Stimulated activated CD8-positive, alpha-beta memory T cell treated with anti-CD3 and anti-CD28 coated beads, Interleukin-2, amount 100 ng/mL, for 1 hour (primary cell): Measurements from ENCODE around the gene IL25.

ENCODE experiments used
- DNase-seq, 2 donors: peaks; one replicate each; pipeline ENCODE4 v3.0.0-alpha.2; 2020; ENCODE audit warnings: low read depth in 2 of 2

IL25 gene

DNA sequence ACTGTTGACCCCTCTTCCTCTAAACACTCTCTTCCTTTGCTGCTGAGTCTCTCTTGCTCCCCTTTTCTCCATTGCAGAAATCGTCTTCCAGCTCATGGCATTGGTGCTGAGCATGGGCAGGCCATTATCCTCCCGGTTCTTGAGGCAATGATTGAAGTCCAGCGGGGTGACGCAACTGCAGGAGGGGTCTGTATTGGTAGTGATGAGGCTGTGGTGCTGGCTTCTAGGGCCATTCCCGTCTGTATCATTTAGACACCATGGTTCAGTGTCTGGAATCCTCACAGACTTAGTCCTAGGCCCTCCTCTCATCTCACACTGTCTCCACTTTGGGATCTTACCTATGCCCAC, 19.2 kb upstream of the IL25 start:
- no peak for DNase-seq

DNA sequence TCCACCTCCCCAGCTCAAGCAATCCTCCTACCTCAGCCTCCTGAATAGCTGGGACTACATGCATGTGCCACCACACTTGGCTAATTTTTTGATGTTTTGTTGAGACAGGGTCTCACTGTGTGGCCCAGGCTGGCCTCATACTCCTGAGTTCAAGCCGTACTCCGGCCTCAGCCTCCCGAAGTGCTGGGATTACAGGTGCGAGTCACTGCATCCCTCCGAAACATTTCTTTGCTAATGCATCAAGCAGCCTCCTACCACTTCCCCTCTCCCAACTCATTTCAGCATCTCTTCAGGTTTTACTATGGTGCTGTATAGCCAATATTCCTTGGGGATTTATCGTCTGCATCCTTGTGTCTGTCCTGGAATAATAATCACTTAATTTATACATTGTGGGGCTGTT, 17.6 kb upstream of the IL25 start:
- DNase-seq = no peak

DNA sequence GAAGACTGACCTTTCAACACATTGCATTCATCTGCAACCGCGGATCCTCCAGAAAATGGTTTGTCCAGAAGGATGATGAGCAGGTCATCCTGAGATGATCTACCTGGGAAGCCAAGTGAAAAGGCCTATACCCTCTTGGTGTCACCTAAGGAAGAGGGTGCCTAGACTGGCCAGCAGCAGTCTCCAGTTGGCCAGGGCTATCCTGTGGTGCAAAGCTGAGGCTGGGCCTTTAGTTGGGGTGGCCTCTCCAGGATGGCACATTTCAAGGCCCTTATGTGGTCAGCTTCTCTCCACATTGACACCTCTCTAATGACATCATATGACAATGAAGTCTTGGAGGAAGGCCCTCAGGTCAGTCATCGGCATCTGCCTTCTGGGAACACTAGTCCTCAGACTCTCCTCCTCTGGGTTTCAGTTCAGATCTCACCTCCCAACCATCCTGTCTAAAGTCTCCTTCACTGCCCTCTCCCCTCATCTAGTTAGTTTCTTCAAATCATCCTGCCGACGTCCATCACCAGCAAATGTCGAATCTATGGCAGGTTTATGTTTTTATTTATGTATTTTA, 16.7 kb upstream of the IL25 start:
- no peak for DNase-seq

DNA sequence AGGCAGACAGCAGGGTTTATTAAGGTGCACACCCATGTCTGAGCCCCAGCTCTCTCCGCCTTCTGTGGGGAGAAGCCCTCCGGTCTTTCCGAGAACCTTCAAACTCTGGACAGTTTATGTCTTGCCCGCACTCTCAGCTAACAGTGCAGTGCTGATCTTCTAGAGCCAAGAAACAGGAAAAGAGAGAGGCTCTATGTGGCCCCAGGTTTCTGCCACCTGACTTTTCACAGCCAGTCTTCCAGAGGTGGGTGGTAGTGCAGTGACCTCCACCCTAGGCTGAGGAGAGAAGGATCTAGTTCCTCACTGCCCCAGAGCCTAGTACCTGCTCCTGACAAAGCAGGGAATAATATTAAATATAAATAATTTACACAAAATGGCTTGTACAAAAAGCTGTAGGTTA, 15.9 kb upstream of the IL25 start:
- no peak for DNase-seq

DNA sequence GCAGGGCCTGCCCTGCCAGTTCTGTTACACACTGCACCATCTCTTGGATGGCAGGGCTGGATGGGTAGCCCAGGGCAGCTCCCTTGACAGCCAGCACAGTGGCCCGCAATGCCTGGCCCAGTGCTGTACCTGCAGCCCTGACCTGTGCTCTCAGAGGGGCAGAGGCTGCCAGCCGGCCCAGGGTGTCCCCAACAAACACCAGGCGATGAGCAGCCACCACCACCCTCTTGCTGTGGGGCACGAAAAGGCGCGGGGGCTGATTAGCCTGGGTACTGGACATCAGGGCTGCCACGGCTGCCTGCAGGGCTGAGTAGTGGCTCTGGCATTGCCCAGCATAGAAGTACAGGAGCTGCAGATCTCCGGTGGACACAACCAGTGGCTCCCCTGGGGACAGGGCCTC, 15.3 kb upstream of the IL25 start:
- no peak for DNase-seq

DNA sequence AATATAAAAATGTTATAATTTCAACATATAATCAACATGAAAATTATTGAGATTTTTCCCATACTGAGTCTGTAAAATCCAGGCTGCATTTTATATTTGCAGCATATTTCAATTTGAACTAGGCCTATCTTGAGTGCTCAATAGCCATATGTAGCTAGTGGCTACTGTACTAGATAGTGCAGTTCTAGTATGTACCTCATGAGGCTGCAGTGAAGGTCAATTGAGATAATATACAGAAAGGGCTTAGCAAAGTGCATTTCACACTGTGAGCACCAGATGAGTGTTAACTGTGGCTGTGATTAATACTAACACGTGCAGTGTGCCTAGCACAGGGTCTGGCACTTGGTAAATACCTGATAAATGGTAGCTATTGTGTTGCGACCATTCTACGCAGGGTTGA, 14.6 kb upstream of the IL25 start:
- DNase-seq = no peak

DNA sequence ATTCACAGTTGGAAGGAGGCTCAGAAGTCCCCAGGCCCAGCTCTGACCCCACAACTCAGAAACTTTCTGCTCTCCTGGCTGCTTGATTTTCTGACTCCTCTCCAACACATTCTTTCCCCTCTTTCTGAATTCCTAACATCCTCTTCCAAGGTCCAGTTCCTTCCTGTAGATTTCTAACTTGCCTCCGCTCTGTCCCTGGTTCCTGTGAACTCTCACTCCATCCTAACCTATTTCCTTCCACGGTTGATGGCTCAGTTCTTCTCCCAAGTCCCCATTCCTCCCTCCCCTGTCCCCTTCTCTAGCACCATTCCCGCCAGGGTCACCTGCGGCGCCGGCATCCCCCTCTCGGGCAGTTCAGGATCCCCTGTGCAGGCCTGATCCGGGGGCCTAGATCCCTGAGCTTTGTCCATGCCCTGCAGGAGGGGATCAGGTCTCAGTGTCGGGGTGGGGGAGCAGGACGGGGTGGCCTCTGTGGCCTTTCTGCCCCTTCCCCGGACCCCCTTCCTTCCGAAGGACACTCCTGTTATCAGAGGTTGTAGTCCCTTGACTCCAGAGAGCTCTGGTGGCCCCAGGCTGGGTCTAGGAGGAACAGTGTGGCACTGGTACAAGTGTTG, 13.9 kb upstream of the IL25 start:
- no peak for DNase-seq

DNA sequence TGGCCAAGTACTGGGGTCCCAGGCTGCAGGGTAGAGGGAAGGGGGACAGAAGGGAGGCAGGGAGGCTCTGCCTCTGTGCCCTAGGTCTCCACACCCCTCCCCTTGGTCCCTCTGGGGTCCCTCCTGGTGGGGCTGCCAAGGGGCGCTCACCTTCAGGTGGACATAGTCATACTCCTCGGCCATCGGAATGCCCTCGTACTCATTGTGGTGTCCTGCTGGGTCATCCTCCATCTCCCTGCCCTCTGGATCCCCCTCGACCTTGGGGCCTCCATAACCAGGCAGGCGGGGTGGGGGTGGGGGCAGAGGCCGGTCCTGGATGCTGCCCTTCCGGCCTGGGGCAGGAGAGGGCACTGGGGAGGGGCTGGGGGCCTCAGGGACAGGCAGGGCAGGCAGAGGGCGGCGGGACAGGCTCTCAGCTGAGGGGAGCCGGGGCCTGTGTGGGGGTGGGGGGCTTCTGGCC, 13.4 kb upstream of the IL25 start:
- no peak for DNase-seq

DNA sequence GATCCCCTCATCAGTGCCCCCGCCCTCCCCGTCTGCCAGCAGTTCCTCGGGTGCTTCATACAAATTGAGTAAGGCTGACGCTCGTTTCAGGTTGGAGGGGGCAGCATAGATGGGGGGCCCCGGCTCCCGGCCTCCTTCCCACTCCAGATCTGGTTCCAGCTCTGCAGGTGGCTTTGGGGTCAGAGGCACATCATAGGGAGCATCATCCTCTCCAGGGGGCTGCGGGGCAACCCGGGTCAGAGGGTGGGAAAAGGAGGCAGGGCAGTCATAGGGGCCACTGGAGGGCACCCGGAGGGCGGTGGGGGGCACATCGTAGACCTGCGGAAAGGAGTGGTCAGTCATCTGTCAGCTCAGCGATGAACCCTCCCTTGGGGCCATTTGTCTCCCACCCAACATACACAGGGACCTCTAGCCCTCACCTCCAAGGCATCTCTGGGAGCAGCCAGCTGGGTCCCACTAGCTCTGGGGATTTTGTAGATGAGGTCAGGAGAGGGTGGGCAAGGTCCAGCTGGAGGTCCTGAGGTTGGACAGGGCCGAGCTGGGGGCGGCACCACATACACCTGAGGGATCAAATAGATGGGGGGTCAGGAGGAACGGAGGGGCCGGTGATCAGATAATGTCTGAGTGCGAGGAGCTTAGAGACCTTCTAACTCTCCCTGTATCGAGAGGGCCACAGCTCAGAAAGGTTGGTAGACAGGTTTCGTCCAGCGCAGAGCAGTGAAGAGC, 12.7 kb upstream of the IL25 start:
- no peak for DNase-seq

DNA sequence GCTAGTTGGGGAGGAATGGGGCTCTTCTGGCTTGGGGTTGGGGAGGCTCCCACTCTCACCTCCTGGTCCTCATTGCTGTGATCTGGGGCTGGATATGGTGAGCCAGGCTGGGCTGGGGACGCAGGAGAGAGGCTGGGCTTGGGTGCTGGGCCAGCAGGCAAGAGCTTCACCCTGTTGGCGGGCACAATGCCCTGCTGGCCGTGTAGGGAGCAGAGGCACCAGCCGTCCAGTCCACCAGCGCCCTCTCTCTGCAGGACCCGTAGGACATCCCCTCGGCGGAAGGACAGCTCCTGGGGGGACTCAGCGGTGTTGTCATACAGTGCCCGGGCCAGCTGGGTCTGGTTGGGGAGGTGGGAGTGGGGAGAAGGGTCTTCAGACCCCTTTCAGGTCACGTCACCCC, 12.1 kb upstream of the IL25 start:
- no peak for DNase-seq

DNA sequence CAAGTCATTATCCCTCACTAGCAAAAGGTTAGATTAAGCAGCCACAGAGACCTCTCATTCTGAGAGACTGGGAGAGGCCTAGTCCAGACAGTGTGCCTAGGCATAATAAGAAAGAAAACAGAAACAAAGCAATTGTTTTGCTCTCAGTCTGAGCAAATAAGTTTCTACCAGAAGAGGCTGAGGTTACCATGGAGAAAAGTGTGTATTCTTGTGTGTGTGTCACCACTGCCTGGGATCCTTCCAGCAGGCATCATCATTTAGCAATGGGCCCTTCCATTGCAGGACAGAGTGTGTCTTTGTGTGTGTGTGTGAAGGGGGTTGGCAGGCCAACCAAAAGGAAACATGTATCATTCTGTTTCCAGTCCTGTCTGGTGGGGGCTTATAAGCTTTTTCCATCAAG, 11.3 kb upstream of the IL25 start:
- DNase-seq = no peak

DNA sequence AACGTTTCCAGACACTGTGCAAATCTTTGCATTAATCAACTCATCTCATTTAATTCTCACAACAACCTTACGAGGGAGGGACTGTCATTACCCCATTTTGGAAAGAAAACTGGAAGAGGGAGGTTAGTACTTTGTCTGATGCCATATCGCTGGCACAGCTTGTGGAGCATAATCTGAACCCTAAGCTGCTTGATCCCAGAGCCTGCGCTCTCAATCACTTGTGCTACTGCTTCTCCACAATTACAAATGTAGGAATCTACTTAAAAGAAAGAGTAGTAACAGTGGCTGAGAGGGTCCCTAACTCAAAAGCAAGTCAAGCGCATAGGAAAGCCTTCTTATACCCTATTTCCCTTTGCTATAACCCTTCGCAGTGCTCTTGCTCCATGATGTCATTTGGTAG, 10.8 kb upstream of the IL25 start:
- DNase-seq = no peak

DNA sequence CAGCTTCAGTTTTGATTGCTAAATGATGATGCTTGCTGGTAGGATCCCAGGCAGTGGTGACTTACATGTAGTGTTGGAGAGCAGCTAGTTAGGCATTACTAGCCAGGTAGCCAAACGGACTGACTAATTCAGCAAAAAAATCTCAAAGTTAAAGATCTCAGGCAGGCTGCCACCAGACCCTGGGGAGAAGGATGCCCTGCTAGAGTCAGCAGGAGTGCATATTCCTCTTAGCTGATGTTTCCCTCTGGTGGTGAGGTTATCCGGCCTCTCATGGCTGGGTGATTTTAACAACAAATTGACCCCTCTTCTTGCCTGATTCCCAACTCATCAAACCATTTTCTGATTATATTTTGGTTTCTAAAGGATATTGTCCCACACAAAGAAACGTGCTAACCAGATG, 10.4 kb upstream of the IL25 start:
- DNase-seq = no peak

DNA sequence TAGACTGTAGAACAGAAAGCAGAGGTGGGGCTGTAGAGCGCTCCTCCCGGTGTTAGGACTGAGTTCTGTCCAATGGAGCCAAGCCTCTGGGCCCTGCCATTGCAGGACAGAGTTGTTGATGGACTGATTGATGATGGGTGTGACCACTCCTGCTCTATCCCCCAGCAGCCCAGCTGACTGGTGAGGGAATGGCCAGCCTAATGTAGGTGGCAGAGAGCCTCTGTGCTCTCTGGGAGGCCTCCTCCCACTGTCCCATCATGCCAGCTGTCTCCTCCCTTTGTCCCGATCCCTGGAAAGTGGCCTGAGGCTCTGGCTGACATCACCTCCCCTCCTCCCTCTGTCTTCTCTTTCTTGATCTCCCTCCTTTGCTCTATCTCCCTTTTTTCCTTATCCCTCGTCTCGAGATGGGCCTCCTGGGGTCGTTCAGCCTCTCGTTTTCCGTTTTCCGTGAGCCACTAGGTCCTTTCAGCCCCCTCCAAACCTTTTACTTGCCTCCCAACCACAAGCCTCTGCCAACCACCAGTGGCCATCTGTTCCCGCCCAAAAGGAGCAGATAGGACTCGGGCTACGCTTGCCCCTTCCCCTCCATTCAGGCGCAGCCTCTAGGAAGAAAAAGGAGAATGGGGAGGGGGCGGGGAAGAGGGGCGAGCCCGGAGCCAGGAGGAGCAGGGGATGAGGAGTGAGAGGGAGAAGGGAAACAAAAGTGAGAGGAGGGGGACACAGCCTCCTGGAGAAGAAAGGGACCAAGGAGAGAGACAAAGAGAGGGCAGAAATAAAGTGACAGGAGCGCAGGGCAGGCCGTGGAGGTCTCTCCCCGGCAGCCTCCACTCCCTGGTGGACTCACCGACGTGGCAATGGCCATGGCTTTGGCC, 8.2 kb upstream of the IL25 start:
- DNase-seq = no peak

DNA sequence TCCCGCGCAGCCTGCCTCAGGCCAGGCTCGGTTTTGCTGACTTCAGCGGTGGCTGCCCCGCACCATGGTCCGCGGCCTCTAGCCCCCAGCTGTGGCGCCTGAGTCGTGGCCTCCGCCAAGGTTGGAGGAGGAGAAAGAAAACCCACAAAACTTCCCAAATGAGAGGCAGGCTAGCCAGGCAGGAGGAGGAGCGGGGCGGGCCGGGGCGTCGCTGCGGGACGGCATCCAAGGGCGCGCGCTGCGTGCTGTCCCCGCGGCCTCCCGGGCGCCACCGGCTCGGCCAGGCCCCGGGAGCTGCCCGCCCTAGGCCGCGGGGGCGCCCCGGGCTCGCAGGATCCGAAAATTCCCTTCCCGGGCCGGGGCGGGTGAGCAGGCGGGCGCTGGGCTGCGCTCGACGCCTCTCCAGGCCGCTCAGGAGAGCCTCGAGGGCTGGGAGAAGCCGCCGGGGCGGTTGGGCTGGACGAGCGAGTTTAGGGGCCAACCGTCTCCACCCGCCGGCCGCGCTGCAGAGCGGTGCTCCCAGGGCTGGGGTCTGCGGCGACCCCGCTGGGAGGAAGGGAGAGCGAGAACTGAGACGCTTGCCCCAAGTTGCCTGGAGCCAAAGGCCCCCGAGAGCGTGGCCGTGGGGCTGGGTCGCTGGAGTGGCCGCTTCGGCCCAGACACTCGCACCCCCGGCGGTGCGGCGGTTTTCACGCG, 7.4 kb upstream of the IL25 start, which contains the start of gene EFS:
Gene EFS (minus strand): TSS at position 137 of the 696 bp plus-strand sequence. CDS start 147 bp downstream, outside the sequence.
- DNase-seq = no peak

DNA sequence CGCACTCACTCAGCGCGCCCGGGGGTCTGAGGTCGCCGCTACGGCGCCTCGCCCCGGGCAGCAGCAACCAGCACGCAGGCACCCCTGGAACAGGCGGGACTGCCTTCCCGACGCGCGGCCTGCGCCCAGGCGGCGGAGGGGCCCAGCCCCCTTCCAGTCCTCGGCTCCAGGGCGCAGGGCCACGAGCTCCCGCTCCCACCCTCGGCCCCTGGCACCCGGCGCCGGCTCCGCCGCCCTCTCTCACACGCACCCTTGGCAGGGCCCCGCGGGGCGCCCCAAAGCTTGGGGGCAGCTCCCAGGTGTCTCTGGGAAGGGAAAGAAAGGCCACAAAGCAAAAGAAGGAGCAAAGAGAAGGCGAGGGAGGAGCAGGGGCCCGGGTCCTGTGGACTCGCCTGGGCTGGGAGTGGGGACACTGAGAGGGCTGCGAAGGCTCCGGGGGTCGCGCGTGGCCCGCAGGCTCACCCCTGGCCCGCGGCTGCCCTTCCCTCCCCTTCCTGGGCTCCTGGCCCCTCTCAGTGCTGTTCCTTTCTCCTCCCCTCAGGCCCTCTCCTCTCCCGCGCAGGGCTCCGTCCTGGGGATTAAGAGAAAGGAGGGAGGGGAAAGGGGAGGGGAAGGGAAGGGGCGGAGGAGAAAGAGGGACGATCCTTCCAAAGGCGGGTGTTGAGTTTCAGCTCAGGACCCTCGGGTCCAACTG, 6.7 kb upstream of the IL25 start:
- DNase-seq = no peak

DNA sequence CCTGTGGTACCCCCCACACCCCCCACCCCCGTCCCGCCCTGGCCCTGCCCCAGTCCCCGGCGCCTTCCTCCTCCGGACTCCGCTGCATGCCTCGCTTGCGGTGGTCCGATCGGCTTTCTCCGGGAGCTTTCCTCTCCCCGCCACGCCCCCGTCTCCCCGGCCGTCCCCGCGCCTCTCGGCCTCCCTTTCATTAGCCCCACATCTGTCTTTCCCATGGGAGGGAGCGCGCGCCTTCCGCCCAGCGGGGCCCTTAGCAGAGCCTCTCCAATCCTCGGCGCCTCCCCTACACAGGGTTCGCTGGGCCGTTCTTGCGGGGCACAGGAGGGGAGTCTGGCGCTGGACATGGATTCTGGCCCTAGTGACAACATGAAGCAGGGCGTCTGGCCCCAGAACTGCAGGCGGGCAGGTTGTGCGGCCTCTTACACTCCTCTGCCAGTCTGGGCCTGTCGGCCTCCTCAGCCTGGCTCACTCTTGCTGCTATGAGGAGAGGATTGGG, 6.1 kb upstream of the IL25 start:
- DNase-seq = no peak

DNA sequence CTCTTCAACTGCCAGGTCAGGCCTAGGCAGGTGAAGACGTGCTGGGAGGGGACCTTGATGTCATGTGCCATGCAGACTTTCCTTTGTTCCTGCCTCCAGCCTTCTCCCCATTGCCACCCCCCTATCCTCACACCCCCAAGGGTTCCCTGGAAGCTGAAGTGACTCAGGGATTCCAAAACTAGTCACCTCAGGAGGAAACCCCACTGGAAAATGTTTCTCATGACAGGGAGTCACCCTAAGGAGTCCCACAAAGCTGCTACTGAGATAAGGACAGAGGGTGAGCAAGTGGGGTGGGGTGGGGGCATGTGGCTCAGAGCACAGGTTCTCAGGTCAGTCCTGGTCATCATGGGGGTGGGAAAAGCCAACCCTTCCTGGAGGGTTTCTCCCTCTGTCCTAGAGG, 2.4 kb upstream of the IL25 start:
- no peak for DNase-seq

DNA sequence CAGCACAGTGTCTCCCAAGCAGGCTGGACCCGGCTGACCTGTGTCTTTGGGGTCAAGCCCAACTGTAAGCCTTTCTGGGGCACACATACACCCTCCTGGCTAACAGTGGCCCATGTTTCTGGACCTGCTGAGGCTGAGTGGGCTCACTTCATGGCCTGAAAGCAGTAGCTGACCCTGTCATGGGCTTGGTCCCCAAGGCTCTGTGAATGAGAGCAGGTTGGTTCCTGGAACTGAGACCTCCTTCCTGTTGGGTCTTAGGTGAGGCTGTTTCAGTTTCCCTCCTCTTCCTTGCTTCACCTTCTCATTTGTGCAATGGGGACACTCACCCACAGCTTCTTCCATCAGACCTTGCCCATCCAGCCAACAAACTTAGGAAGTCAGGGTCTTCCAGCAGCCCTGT, 744 bp upstream of the IL25 start:
- no peak for DNase-seq

DNA sequence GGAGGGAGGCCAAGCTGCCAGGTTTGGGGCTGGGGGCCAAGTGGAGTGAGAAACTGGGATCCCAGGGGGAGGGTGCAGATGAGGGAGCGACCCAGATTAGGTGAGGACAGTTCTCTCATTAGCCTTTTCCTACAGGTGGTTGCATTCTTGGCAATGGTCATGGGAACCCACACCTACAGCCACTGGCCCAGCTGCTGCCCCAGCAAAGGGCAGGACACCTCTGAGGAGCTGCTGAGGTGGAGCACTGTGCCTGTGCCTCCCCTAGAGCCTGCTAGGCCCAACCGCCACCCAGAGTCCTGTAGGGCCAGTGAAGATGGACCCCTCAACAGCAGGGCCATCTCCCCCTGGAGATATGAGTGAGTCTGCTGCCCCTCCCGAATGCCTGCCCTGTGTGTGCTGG, 432 bp downstream of the IL25 start:
- DNase-seq = no peak
